Measurements from ENCODE around the gene SEMA3C. TPM values are rescaled to one million over a fixed set of nuclear protein-coding genes. Genes with fewer than 3 reads are reported as not detected.

SEMA3C gene
- polyA plus RNA-seq, 3 donors: 1.3 to 18.0 (median 16.5) TPM

DNA sequence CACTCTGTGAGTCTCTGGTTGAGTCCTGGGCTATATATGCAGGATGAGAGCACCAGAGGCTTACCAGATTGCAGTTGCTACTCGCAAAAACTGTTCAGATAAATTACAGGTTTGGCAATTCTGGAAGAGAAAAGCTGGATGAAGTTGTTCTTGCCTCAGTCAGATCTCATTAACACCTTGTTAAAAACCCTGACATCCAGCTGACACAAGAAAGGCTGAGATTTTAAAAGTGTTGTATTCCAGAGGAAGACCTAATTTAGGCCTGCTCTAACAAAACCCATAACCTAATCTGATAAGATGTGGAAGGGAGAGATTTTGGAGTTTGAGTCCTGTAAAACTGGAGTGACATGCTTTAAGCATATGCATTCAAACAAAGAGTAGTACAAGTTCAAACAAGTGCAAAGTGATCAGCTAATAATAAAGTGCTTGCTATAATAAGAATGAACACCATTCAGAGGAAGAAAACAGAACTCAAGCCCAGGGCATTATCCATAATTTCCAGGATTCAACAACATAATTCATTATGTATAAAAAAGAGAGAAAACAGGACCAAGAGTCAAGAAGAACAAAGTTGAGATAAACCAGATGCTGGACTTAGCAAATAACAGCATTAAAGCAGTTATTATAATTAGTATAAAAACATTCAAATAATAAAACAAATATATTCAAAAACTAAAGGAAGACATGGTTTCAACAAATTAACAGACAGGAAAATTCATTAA, 144.9 kb downstream of the SEMA3C start:
- no peak overlapping the region for H3K27ac ChIP-seq (ENCODE audit: low read depth, low read length)
- WGBS, 3 donors: 50 to 73% (median 54%) methylated on average over 1 of the region's 1 CpG

DNA sequence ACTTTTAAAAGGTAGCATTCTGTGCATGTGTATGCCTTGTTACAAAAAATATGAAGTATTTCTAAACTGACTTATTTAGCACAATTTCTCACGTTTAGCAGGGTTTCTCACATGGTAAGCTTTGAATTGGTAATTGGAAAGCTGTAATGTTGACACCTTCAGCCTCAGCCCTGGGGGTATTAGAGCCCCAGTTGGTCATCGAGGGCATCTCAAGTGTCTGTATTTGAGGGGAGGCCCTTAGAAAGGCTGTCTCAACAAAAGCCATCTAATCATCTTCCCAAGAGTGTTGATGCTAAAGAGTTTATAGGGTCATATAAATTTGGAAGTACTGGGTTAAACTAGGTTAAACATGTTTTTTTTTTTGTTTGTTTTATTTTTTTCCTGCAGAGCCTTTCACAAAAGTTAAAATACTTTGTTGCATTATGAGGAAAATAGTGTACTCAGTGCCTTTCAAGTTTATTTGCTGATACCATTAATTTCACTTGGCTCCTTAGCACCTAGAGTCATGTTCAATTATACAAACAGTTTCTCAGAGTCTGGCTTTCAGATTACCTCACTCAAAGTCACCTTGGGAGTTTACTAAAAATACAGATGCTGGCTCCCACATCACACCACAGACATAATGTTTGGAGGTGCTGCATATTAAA, 146.4 kb downstream of the SEMA3C start:
- 32 to 54% (median 54%) methylated on average over 2 of the region's 2 CpGs for WGBS, 3 donors
- H3K27ac ChIP-seq (ENCODE audit: low read depth, low read length): no peak overlapping the region

DNA sequence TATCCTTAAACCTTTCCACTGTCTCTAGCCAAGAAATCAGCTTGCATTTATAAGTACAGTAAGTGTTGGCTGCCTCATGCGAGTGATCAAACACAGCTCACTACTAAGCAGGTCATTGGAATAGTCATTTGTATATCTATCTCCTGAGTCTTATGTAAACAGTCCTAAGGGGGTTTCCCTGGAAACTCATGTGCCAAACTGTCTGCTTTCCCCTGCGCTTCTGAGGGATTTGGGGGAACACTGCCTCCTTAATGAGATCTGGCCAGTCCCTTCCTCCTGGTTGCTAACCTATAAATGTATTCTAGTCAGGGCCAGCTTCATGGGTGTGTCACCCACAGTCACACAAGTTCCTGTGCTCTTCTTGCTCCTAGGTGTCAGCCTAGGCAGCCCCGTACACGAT, 147.3 kb downstream of the SEMA3C start:
- 53 to 75% (median 73%) methylated on average over 4 of the region's 4 CpGs for WGBS, 3 donors
- no peak overlapping the region for H3K27ac ChIP-seq (ENCODE audit: low read depth, low read length)

DNA sequence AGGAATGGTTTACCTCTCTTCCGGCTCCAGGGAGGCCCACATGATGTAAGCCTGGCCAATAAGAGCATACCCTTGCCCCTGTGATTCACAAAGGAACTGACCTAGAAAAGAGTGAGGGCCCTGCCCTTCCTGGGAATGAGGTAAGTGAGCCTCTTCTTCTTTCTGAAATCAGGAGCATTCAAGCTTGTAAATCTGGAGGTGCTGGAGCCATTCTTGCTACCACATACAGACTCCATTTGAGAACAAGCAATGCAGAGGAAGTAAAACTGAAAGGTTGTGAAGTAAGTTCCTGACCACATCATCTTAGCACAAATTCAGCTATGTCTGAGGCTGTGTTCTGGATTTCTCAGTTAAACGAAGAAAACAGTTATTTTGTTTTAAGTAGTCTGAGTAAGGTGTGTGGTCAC, 148.2 kb downstream of the SEMA3C start:
- 60 to 94% (median 75%) methylated on average over 2 of the region's 2 CpGs for WGBS, 3 donors
- H3K27ac ChIP-seq (ENCODE audit: low read depth, low read length): no peak overlapping the region

DNA sequence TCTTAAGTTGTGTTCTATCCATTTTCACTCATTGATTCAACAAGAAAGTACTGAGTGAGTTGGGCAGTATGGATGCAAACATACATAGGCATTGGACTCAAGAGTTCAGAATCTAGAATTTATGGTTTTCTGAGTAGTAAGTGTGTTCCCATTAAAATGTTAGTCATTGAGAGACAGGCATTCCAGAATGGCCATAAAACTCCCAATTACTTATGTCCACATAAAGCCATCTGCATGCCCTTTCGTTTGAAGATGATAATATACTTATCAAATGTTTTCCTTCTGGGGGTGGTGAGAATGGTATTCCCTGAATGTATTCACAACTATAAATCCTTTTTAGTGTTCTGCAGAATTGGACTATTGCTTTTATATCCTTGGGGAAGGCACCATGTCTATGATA, 148.8 kb downstream of the SEMA3C start:
- WGBS, 3 donors: 81 to 90% (median 86%) methylated on average over 1 of the region's 1 CpG
- H3K27ac ChIP-seq (ENCODE audit: low read depth, low read length): no peak overlapping the region

DNA sequence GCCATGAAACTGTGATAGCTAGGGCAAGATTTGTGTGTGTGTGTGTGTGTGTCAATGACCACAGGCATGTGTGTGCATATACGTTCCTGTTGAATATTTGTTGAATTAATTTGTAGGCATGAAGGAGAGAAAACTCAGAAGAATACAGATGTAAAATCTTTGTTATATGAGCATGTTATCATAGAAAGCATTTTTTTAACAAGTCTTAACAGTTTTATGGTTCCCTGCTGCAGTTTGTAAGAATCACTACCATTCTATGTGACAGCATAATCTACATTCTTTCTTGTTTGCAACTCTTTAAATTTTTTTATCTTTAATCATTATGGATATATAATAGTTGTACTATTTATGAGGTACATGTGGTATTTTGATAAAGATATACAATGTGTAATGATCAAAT, 150.1 kb downstream of the SEMA3C start:
- no peak overlapping the region for H3K27ac ChIP-seq (ENCODE audit: low read depth, low read length)
- WGBS, 3 donors: 88 to 92% (median 92%) methylated on average over 1 of the region's 1 CpG

GRCh38 chr7:80767654-80768053, 151.2 kb downstream of the SEMA3C start:
- H3K27ac ChIP-seq (ENCODE audit: low read depth, low read length): no peak overlapping the region
- 34 to 44% (median 44%) methylated on average over 1 of the region's 1 CpG for WGBS, 3 donors

DNA sequence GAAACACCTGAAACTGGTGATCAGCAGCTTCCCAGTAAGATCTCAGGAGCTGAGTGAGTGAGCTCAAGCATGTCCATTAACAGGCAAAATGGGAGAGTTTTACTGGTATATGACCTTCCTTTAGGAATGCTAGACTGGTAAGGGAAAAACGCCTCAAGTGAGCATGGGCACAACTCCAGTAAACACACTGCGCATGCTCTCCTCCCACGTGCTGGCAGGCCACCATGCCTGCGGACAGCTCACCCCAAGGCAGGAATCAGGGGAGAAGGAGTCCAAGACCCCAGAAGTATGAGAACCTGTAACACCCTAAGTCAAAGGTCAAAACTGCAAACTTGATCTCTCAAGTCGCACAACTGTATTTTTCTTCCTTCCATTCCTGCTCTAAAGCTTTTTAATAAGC, 152.1 kb downstream of the SEMA3C start:
- WGBS, 3 donors: 67 to 90% (median 84%) methylated on average over 5 of the region's 5 CpGs
- H3K27ac ChIP-seq (ENCODE audit: low read depth, low read length): no peak overlapping the region

GRCh38 chr7:80764132-80764531, 154.7 kb downstream of the SEMA3C start:
- 83 to 93% (median 84%) methylated on average over 2 of the region's 2 CpGs for WGBS, 3 donors
- H3K27ac ChIP-seq (ENCODE audit: low read depth, low read length): no peak overlapping the region

- WGBS, 3 donors: 80 to 91% (median 88%) methylated on average over 4 of the region's 4 CpGs
- H3K27ac ChIP-seq (ENCODE audit: low read depth, low read length): no peak overlapping the region
Measured at GRCh38 chr7:80763704-80764103, 155.1 kb downstream of the SEMA3C start.

DNA sequence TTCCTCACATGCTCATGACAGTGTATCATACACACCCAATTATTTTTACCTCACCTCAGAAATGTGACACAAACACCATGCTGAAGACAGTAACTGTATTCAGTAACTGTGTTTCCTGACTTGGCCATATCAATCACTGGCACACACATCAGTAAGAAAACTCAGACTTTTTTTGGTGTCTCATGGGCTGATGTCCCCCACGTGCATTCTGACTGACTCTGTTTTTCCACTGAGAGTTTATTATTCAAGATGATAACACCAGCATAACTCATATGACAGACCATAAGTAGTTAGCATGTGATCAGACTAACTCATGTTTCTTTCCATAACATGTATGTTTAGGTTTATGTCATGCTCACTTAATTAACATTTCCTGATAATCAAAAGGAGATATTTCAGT, 155.6 kb downstream of the SEMA3C start:
- WGBS, 3 donors: 59 to 63% (median 59%) methylated on average over 1 of the region's 1 CpG
- no peak overlapping the region for H3K27ac ChIP-seq (ENCODE audit: low read depth, low read length)

DNA sequence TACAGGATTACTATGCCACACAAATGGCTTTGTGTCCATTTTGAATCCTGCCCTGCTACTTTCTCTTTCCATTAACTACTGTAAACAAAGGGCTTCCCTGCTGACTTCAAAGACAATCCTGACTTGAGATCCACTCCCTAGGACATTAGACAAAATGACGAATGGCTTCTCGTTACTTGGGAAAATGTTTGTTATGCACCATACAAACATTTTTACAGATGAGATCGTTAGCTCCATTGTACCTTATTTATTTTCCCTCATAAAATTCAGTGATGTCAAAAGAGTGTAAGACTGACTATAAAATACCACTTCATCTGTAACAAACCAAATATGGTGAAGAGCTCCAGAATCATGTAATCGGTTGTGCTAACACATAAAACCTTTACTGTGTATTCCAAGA, 158.6 kb downstream of the SEMA3C start:
- 73 to 77% (median 73%) methylated on average over 4 of the region's 4 CpGs for WGBS, 3 donors
- no peak overlapping the region for H3K27ac ChIP-seq (ENCODE audit: low read depth, low read length)

DNA sequence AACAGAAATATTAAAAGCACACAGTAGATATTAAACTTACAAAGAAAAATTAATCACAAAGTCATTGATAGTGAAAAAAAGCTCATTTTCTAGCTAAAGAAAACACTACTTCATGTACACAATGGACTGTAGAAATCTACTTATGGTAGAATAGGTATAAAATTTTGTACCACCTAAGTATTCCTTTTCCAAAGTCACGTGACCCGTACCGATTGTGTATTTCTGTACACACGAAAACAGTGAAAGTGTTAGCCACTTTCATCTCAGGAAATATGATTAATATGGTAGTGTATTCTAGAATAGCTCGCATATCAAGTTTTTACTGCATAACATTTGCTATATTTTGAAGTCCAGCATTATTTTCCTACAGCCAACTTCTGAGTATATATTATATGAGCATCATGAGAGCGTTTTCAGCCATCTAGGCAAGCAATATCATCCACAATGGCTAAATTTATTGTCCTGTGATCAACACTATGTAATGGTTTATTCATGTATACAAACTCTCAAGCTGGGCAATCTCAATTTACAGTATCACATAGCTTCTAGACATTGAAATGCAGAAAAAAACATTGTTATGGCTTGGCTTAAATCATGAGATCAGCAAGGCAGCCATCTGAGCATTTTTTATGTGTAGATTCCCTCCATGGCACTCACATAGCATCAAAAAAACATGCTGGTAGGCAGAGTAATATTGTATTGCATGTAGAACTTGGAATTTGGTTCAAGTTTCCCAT, 165.7 kb downstream of the SEMA3C start:
- 87 to 90% (median 88%) methylated on average over 6 of the region's 6 CpGs for WGBS, 3 donors
- no peak overlapping the region for H3K27ac ChIP-seq (ENCODE audit: low read depth, low read length)

GRCh38 chr7:80749270-80749669, 169.6 kb downstream of the SEMA3C start:
- WGBS, 3 donors: 52 to 84% (median 79%) methylated on average over 2 of the region's 2 CpGs
- H3K27ac ChIP-seq (ENCODE audit: low read depth, low read length): no peak overlapping the region

DNA sequence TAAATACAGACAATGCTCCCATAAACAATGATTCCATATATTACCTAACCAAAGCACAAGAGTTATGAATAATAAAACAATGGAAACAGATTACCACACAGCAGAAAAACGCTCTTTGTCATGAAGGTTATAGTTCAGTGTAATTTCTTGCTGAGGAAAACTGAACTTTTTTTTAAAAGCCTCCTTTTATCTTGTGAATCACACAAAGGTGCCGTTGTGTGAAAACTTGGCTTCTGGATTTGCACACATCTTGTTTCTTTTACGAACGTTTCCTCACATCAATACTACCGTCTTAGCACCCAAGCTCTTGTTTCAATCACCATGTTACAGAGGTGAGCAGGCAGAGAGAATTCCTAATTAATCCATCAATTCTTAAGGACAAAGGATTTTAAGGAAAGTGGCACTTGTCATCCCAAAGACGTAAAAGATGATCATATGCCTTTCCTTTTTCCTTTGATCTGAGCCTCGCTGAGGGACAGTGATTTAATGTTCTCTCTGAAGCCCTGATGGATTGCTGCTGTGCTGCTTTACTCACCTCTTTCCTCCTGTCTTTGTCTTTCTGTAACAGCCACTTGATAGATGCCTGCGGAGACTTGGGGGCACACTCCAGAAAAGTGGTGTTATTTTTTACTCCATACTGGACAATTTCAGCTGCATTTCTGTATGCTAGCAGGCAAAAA, 170.3 kb downstream of the SEMA3C start:
- WGBS, 3 donors: 27 to 74% (median 68%) methylated on average over 8 of the region's 8 CpGs
- H3K27ac ChIP-seq (ENCODE audit: low read depth, low read length): no peak overlapping the region

DNA sequence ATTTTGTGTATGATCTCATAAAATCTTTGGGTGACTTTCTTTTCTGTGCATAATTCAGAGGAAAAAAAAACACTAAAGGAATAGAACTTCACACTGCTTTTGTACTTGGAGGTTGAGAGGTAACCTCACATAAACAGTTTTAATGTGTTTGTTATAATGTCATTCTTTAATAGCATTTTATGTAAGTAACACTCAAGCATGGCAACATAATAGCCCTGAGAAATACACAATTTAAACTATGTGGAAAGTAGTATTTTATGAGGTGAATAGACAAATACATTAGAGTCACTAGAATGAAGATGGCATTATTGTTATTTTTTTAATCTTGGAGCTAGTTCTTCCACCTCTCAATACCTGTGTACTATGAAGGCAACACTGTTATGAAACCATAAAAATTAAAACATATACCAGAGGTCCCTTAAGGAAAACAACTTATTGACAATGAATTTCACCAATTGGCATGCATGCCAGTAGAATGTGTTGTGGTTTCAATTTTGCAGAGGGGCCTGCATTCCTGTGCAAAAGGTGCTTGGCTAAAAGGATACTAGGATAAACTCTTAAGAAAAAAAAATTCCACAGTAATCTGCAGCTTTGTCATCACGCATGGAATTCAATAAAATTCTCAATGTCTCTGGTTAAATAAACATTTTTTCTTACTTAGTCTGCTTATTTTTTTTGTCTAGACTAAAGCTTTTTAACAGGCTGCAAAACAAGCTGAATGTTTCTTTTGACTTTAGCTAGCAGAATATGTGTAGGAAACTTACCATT, 177.9 kb downstream of the SEMA3C start:
- 58 to 72% (median 70%) methylated on average over 1 of the region's 1 CpG for WGBS, 3 donors
- H3K27ac ChIP-seq (ENCODE audit: low read depth, low read length): no peak overlapping the region

- 78 to 83% (median 80%) methylated on average over 4 of the region's 4 CpGs for WGBS, 3 donors
- no peak overlapping the region for H3K27ac ChIP-seq (ENCODE audit: low read depth, low read length)
Measured at GRCh38 chr7:80736371-80737125, 182.3 kb downstream of the SEMA3C start.

GRCh38 chr7:80735330-80735729, 183.5 kb downstream of the SEMA3C start:
- WGBS, 3 donors: 93 to 94% (median 94%) methylated on average over 12 of the region's 12 CpGs

More at GRCh38 chr7:80735330-80735729, 183.5 kb downstream of the SEMA3C start:
- H3K27ac ChIP-seq (ENCODE audit: low read depth, low read length): no peak overlapping the region

Measured in adipose tissue (tissue), 3 donors.